ENCODE results near the gene FOXN3.

DNA sequence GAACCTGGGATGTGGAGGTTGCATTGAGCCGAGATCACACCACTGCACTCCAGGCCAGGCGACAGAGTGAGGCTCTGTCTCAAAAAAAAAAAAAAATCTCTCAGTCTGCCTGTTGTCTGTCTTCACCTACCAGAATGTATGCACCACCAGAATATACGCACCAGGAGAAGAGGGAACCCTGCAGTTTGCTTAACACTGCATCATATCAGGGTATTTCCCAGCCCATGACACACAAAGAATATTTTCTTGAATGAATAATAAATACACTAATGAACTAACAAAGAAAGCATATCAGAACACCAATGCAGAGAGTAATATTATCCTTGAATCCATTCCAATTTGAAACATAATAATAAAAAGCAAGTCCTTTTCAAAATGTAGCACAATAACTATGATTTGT is 44.2 kb upstream of the FOXN3 start:
- TF ChIP-seq, protein P1, sequence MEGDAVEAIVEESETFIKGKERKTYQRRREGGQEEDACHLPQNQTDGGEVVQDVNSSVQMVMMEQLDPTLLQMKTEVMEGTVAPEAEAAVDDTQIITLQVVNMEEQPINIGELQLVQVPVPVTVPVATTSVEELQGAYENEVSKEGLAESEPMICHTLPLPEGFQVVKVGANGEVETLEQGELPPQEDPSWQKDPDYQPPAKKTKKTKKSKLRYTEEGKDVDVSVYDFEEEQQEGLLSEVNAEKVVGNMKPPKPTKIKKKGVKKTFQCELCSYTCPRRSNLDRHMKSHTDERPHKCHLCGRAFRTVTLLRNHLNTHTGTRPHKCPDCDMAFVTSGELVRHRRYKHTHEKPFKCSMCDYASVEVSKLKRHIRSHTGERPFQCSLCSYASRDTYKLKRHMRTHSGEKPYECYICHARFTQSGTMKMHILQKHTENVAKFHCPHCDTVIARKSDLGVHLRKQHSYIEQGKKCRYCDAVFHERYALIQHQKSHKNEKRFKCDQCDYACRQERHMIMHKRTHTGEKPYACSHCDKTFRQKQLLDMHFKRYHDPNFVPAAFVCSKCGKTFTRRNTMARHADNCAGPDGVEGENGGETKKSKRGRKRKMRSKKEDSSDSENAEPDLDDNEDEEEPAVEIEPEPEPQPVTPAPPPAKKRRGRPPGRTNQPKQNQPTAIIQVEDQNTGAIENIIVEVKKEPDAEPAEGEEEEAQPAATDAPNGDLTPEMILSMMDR (IDR thresholded peaks at IDR 0.05; ENCODE audit: low read depth, low read length), result no peak
- TF ChIP-seq POLR2A (IDR thresholded peaks at IDR 0.05; ENCODE audit: extremely low read depth, insufficient read length) (no peak), MYC (IDR thresholded peaks at IDR 0.05; ENCODE audit: low read depth, low read length) (no peak)
- TF ChIP-seq, protein P2, sequence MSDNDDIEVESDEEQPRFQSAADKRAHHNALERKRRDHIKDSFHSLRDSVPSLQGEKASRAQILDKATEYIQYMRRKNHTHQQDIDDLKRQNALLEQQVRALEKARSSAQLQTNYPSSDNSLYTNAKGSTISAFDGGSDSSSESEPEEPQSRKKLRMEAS (IDR thresholded peaks at IDR 0.05; ENCODE audit: low read depth, low read length), result no peak
